Raji (cell line): Measurements from ENCODE around the gene ENTPD6.

Source experiments
- POLR2A ChIP-seq: IDR thresholded peaks from 2 replicates; pipeline ENCODE4 v1.6.1; 2011; ENCODE audit warnings: low read depth, low read length, control low read depth; ENCODE audit not compliant: insufficient read depth

ENTPD6 gene

GRCh38 chr20:25239387-25240370 is 44.2 kb downstream of the ENTPD6 start:
- no peak for TF ChIP-seq POLR2A

GRCh38 chr20:25242231-25242630 is 46.7 kb downstream of the ENTPD6 start:
- no peak for TF ChIP-seq POLR2A

GRCh38 chr20:25243416-25243979 is 48.0 kb downstream of the ENTPD6 start:
- TF ChIP-seq POLR2A = no peak

- no peak for TF ChIP-seq POLR2A
Observed at GRCh38 chr20:25244976-25245375, 49.5 kb downstream of the ENTPD6 start.

GRCh38 chr20:25245461-25245860 is 49.9 kb downstream of the ENTPD6 start:
- TF ChIP-seq POLR2A = no peak

GRCh38 chr20:25246182-25246999 is 50.9 kb downstream of the ENTPD6 start:
- peak; percentile 26; the same call in 1 of the 2 replicates for TF ChIP-seq POLR2A

- TF ChIP-seq POLR2A = no peak
Observed at GRCh38 chr20:25247000-25247517, 51.5 kb downstream of the ENTPD6 start.

GRCh38 chr20:25247518-25247955 is 52.0 kb downstream of the ENTPD6 start:
- no peak for TF ChIP-seq POLR2A

GRCh38 chr20:25247956-25248785 is 52.7 kb downstream of the ENTPD6 start, which contains the start of gene PYGB:
PYGB (plus strand) TSS chr20:25248085; CDS start chr20:25248179, 94 bp downstream.
- TF ChIP-seq POLR2A = peak; percentile 99

- TF ChIP-seq POLR2A = no peak
Observed at GRCh38 chr20:25248786-25249172, 53.3 kb downstream of the ENTPD6 start.

GRCh38 chr20:25249198-25249931 is 53.9 kb downstream of the ENTPD6 start:
- no peak for TF ChIP-seq POLR2A

GRCh38 chr20:25250508-25250907 is 55.0 kb downstream of the ENTPD6 start:
- TF ChIP-seq POLR2A = no peak

GRCh38 chr20:25251019-25251418 is 55.5 kb downstream of the ENTPD6 start:
- no peak for TF ChIP-seq POLR2A
